Right atrium auricular region (tissue), 2 donors: ENCODE measurements around the gene MIAT. TPM values are rescaled to one million over a fixed set of nuclear protein-coding genes. Genes with fewer than 3 reads are reported as not detected.
A peak's percentile ranks its signal among the peaks of the same experiment; 100 is the strongest.

Experiments used
- DNase-seq: peaks from one replicate; pipeline ENCODE4 v3.0.0-alpha.2; 2019; ENCODE audit warnings: low spot score
- H3K27ac ChIP-seq, 2 donors: fragments of 200-600 bp; sonication (generic); 1 replicate in 1 of 2; 2 replicates in 1 of 2; pipeline ENCODE4 v1.5.1; 2016 to 2019
- H3K27me3 ChIP-seq, 2 donors: fragments of 200-600 bp; sonication (generic); one replicate each; pipeline versions ENCODE4 v1.5.1 to v1.6.0; 2017 to 2019
- H3K36me3 ChIP-seq: fragments of 200-600 bp; sonication (generic); one replicate; pipeline ENCODE4 v1.5.1; 2016
- H3K4me1 ChIP-seq, 2 donors: fragments of 200-600 bp; sonication (generic); one replicate each; pipeline versions ENCODE4 v1.5.1 to v1.6.0; 2017 to 2019
- H3K4me3 ChIP-seq, 2 donors: fragments of 200-600 bp; sonication (generic); 1 replicate in 1 of 2; 2 replicates in 1 of 2; pipeline ENCODE4 v1.5.1; 2017 to 2019; ENCODE audit warnings: mild to moderate bottlenecking in 1 of 2, moderate library complexity in 1 of 2
- H3K9me3 ChIP-seq, 2 donors: fragments of 200-600 bp; sonication (generic); one replicate each; pipeline ENCODE4 v1.5.1; 2019
- total RNA-seq, 2 donors: library from RNA; depleted of rRNA; stranded (reverse); fragments of >200 nt; gene quantifications; one replicate each; pipeline ENCODE4 v1.1.0, GENCODE V29; 2016
- TF ChIP-seq, protein P1 (sequence below), 2 donors: fragments of 200-600 bp; sonication (generic); IDR thresholded peaks; one replicate each; pipeline ENCODE4 v1.5.1; 2019; ENCODE audit warnings: antibody characterized with exemption in 2 of 2

Gene MIAT
- total RNA-seq, 2 donors from 2014 or later = 0.19 to 2.0 TPM

DNA sequence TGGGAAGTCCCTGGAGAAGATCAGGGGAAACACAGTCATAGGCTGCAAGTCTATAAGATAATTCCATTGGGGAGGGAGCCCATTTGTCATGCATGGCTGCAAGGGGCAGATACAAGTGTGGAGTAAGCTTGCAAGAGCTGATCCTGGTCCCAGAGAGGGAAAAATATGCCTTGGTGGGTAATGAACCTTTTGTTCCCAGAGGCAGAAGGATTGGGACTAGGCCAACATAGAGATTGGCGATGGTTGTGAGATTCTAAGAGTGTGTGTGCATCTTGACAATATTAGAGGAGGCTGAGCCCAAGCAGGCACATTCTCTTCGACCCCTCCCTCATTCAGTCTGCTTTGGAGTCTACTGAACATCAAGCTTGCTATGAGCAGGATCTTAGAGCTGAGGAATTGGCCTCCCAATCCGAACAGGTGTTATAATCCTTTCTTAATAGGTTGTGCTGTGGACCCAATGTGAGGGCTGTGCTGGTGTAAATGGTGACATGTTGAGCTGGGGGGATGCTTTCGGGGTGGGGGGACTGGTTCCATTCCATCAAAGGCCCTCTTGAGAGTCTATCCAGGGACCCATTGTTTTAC is 18.4 kb downstream of the MIAT start:
- H3K27ac ChIP-seq = no peak overlapping the region
- DNase-seq = no peak

GRCh38 chr22:26677217-26677616 is 19.8 kb downstream of the MIAT start:
- peaks cover 9% of the 10 kb centered on the region for H3K36me3 ChIP-seq
- peaks cover 0 to 36% of the 10 kb centered on the region in 2 donors for H3K4me1 ChIP-seq
- H3K27me3 ChIP-seq = no peaks in the 10 kb centered on the region
- TF ChIP-seq, protein P1, sequence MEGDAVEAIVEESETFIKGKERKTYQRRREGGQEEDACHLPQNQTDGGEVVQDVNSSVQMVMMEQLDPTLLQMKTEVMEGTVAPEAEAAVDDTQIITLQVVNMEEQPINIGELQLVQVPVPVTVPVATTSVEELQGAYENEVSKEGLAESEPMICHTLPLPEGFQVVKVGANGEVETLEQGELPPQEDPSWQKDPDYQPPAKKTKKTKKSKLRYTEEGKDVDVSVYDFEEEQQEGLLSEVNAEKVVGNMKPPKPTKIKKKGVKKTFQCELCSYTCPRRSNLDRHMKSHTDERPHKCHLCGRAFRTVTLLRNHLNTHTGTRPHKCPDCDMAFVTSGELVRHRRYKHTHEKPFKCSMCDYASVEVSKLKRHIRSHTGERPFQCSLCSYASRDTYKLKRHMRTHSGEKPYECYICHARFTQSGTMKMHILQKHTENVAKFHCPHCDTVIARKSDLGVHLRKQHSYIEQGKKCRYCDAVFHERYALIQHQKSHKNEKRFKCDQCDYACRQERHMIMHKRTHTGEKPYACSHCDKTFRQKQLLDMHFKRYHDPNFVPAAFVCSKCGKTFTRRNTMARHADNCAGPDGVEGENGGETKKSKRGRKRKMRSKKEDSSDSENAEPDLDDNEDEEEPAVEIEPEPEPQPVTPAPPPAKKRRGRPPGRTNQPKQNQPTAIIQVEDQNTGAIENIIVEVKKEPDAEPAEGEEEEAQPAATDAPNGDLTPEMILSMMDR (IDR thresholded peaks at IDR 0.05) = no peak
- DNase-seq = no peak
- no peak overlapping the region for H3K4me3 ChIP-seq
- peaks cover 0 to 3% of the 10 kb centered on the region in 2 donors for H3K9me3 ChIP-seq
- no peak overlapping the region for H3K27ac ChIP-seq

More for the DNA sequence above, 18.4 kb downstream of the MIAT start:
- TF ChIP-seq, protein P1 (IDR thresholded peaks at IDR 0.05) = no peak
- Histone ChIP-seq H3K36me3 (no peaks in the 10 kb centered on the region), H3K27me3 (no peaks in the 10 kb centered on the region), H3K4me3 (no peak overlapping the region), H3K4me1 (peaks cover 0 to 31% of the 10 kb centered on the region in 2 donors), H3K9me3 (no peaks in the 10 kb centered on the region)

DNA sequence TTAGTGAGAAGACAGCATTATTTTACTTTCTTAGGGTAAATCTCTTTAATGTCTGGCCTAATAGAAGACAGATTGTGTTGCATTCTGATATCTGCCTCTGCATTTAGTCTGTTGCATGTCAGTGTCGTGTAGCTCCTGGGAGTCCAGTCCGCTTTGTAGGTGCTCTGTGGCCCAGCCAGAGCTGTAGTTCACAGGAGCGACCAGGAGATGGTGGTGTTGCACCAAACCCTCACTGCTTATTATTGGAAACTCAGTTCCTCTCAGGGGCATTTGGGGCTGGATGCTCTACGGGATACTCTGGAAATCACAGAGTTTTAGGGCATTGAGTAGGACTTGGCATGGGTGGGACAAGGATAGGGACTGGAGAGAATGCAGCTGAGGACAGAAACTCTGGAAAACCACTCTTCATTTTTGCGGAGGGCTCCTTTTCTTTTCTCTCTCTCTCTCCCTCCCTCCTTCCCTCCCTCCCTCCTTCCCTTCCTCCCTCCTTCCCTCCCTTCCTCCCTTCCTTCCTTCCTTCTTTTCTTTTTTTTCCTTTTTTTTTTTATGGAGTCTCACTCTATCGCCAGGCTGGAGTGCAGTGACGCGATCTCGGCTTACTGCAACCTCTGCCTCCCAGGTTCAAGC is 21.7 kb downstream of the MIAT start:
- Histone ChIP-seq H3K4me1 (peaks cover 0 to 24% of the 10 kb centered on the region in 2 donors), H3K36me3 (peaks cover 11% of the 10 kb centered on the region), H3K27ac (no peak overlapping the region), H3K4me3 (no peak overlapping the region), H3K27me3 (no peaks in the 10 kb centered on the region), H3K9me3 (peaks cover 0 to 5% of the 10 kb centered on the region in 2 donors)
- DNase-seq = peak; percentile 83
- TF ChIP-seq, protein P1 (IDR thresholded peaks at IDR 0.05) = peak; percentile 75 to 95

- Histone ChIP-seq H3K4me3 (no peak overlapping the region), H3K9me3 (peaks cover 0 to 5% of the 10 kb centered on the region in 2 donors), H3K36me3 (peaks cover 11% of the 10 kb centered on the region), H3K27ac (no peak overlapping the region), H3K4me1 (peaks cover 0 to 14% of the 10 kb centered on the region in 2 donors), H3K27me3 (no peaks in the 10 kb centered on the region)
- TF ChIP-seq, protein P1 (IDR thresholded peaks at IDR 0.05) = no peak
- no peak for DNase-seq
These were observed 23.1 kb downstream of the MIAT start for GRCh38 chr22:26680485-26680884.

GRCh38 chr22:26681395-26681821 is 24.0 kb downstream of the MIAT start:
- Histone ChIP-seq H3K36me3 (peaks cover 11% of the 10 kb centered on the region), H3K9me3 (peaks cover 0 to 5% of the 10 kb centered on the region in 2 donors), H3K27me3 (no peaks in the 10 kb centered on the region), H3K27ac (no peak overlapping the region), H3K4me1 (peaks cover 0 to 14% of the 10 kb centered on the region in 2 donors), H3K4me3 (no peak overlapping the region)
- no peak for DNase-seq
- TF ChIP-seq, protein P1 (IDR thresholded peaks at IDR 0.05) = no peak
